HEK293 (cell line): Measurements from ENCODE around the gene NKD2.

Experiments
- CTCF ChIA-PET: fragments of 350-600 bp; formaldehyde crosslinking; extraction: SDS; loops from one replicate; lab custom pipeline; 2021; ENCODE audit warnings: antibody characterized with exemption; lab: Yijun Ruan, JAX
- POLR2A ChIA-PET: fragments of 300-600 bp; formaldehyde crosslinking; extraction: SDS; loops from one replicate; lab custom pipeline; 2020; ENCODE audit warnings: antibody characterized with exemption, inconsistent platforms; lab: Yijun Ruan, JAX
- H3K27ac ChIP-seq: fragments of 200-500 bp; sonication (Bioruptor generic); 2 replicates; pipeline ENCODE4 v1.5.1; 2014; ENCODE audit warnings: low read depth, low read length, control low read depth, inconsistent platforms; ENCODE audit errors: extremely low read depth
- H3K36me3 ChIP-seq, 2 experiments: fragments of 200-500 bp in 1 of 2; sonication (Bioruptor generic) in 1 of 2; 1 replicate in 1 of 2; 2 replicates in 1 of 2; pipeline ENCODE4 v1.5.1; 2014 to 2017; ENCODE audit warnings: inconsistent platforms in 2 of 2, low read length in 2 of 2; ENCODE audit not compliant: control insufficient read depth in 2 of 2, insufficient read depth in 1 of 2
- H3K4me1 ChIP-seq: fragments of 200-500 bp; sonication (Bioruptor generic); 2 replicates; pipeline ENCODE4 v1.5.1; 2014; ENCODE audit warnings: mild to moderate bottlenecking, low read length, inconsistent platforms; ENCODE audit not compliant: control insufficient read depth, insufficient read depth
- H3K4me3 ChIP-seq: 2 replicates; pipeline ENCODE4 v1.5.1; 2011; ENCODE audit warnings: low read depth, mild to moderate bottlenecking, control low read depth, low read length, moderate library complexity
- H3K9me3 ChIP-seq: fragments of 200-500 bp; sonication (Bioruptor generic); 2 replicates; pipeline ENCODE4 v1.5.1; 2014; ENCODE audit warnings: low read depth, low read length, inconsistent platforms; ENCODE audit not compliant: control insufficient read depth, insufficient read depth
- GLI2 ChIP-seq: fragments of 450-650 bp; formaldehyde crosslinking; IDR thresholded peaks from 2 replicates; pipeline ENCODE4; 2017; ENCODE audit warnings: missing biosample characterization, missing genetic modification characterization, low read depth, borderline replicate concordance
- GLI4 ChIP-seq: fragments of 450-650 bp; formaldehyde crosslinking; IDR thresholded peaks from 2 replicates; pipeline ENCODE4 v1.5.1; 2016; ENCODE audit warnings: missing biosample characterization, missing genetic modification characterization
- ZBTB17 ChIP-seq: fragments of 450-650 bp; formaldehyde crosslinking; IDR thresholded peaks from 2 replicates; pipeline ENCODE4 v1.5.1; 2016; ENCODE audit warnings: missing biosample characterization, missing genetic modification characterization
- ZFHX2 ChIP-seq: fragments of 450-650 bp; formaldehyde crosslinking; conservative IDR thresholded peaks from 2 replicates; pipeline ENCODE4 v1.5.1; 2016; ENCODE audit warnings: missing biosample characterization, missing genetic modification characterization
- ZFP69B ChIP-seq: fragments of 450-650 bp; formaldehyde crosslinking; IDR thresholded peaks from 2 replicates; pipeline ENCODE4 v1.5.1; 2016; ENCODE audit warnings: missing biosample characterization, missing genetic modification characterization
- ZNF148 ChIP-seq: fragments of 450-650 bp; formaldehyde crosslinking; IDR thresholded peaks from 2 replicates; pipeline ENCODE4 v1.5.0; 2017; ENCODE audit warnings: missing biosample characterization, missing genetic modification characterization, borderline replicate concordance
- ZNF155 ChIP-seq: fragments of 450-650 bp; formaldehyde crosslinking; IDR thresholded peaks from 2 replicates; pipeline ENCODE4 v1.5.1; 2016; ENCODE audit warnings: missing biosample characterization, missing genetic modification characterization
- ZNF202 ChIP-seq: fragments of 450-650 bp; formaldehyde crosslinking; IDR thresholded peaks from 2 replicates; pipeline ENCODE4 v1.5.1; 2016; ENCODE audit warnings: missing biosample characterization, missing genetic modification characterization, borderline replicate concordance
- ZNF530 ChIP-seq: fragments of 450-650 bp; formaldehyde crosslinking; IDR thresholded peaks from 2 replicates; pipeline ENCODE4 v1.5.1; 2016; ENCODE audit warnings: low read depth, missing biosample characterization, missing genetic modification characterization
- ZNF544 ChIP-seq: fragments of 450-650 bp; formaldehyde crosslinking; IDR thresholded peaks from 2 replicates; pipeline ENCODE4 v1.5.0; 2017; ENCODE audit warnings: missing biosample characterization, missing genetic modification characterization
- ZNF548 ChIP-seq: fragments of 450-650 bp; formaldehyde crosslinking; IDR thresholded peaks from 2 replicates; pipeline ENCODE4 v1.5.1; 2016; ENCODE audit warnings: missing biosample characterization, missing genetic modification characterization
- ZNF596 ChIP-seq: fragments of 450-650 bp; IDR thresholded peaks from 2 replicates; pipeline ENCODE4 v1.5.0; 2018; ENCODE audit warnings: missing biosample characterization, mild to moderate bottlenecking, missing genetic modification characterization, moderate library complexity
- ZNF621 ChIP-seq: fragments of 450-650 bp; formaldehyde crosslinking; IDR thresholded peaks from 2 replicates; pipeline ENCODE4 v1.5.1; 2017; ENCODE audit warnings: missing biosample characterization, missing genetic modification characterization
- ZNF707 ChIP-seq: fragments of 450-650 bp; formaldehyde crosslinking; IDR thresholded peaks from 2 replicates; pipeline ENCODE4 v1.5.1; 2016; ENCODE audit warnings: missing biosample characterization, missing genetic modification characterization
- ZSCAN16 ChIP-seq: fragments of 450-650 bp; formaldehyde crosslinking; IDR thresholded peaks from 2 replicates; pipeline ENCODE4 v1.5.1; 2016; ENCODE audit warnings: missing biosample characterization, missing genetic modification characterization
- ZSCAN30 ChIP-seq: fragments of 450-650 bp; IDR thresholded peaks from 2 replicates; pipeline ENCODE4 v1.5.1; 2018; ENCODE audit warnings: missing biosample characterization, mild to moderate bottlenecking, missing genetic modification characterization, moderate library complexity
- TF ChIP-seq, protein P1 (sequence below): IDR thresholded peaks from 2 replicates; pipeline ENCODE4 v1.6.1; 2011; ENCODE audit warnings: mild to moderate bottlenecking, low read depth, low read length, borderline replicate concordance
- TF ChIP-seq, protein P2 (sequence below): fragments of 450-650 bp; formaldehyde crosslinking; IDR thresholded peaks from 2 replicates; pipeline ENCODE4 v1.5.1; 2017; ENCODE audit warnings: missing biosample characterization, missing genetic modification characterization
- TF ChIP-seq, protein P3 (sequence below): fragments of 450-650 bp; formaldehyde crosslinking; IDR thresholded peaks from 2 replicates; pipeline ENCODE4 v1.5.1; 2016; ENCODE audit warnings: missing biosample characterization, missing genetic modification characterization

The NKD2 gene

GRCh38 chr5:1063661-1064382 lies 55.2 kb downstream of the NKD2 start (continued):
- TF ChIP-seq, protein P1, sequence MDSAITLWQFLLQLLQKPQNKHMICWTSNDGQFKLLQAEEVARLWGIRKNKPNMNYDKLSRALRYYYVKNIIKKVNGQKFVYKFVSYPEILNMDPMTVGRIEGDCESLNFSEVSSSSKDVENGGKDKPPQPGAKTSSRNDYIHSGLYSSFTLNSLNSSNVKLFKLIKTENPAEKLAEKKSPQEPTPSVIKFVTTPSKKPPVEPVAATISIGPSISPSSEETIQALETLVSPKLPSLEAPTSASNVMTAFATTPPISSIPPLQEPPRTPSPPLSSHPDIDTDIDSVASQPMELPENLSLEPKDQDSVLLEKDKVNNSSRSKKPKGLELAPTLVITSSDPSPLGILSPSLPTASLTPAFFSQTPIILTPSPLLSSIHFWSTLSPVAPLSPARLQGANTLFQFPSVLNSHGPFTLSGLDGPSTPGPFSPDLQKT: no peak
- TF ChIP-seq ZNF596 (tag by site-specific recombination) (no peak), ZBTB17 (tag by site-specific recombination) (no peak)
- TF ChIP-seq, protein P2, sequence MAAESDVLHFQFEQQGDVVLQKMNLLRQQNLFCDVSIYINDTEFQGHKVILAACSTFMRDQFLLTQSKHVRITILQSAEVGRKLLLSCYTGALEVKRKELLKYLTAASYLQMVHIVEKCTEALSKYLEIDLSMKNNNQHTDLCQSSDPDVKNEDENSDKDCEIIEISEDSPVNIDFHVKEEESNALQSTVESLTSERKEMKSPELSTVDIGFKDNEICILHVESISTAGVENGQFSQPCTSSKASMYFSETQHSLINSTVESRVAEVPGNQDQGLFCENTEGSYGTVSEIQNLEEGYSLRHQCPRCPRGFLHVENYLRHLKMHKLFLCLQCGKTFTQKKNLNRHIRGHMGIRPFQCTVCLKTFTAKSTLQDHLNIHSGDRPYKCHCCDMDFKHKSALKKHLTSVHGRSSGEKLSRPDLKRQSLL (tag by site-specific recombination): no peak
- TF ChIP-seq, all 188 proteins: peak for 0

GRCh38 chr5:1064383-1065142 lies 56.0 kb downstream of the NKD2 start:
- H3K9me3 ChIP-seq: no peaks in the 10 kb centered on the region
- peaks cover 0 to 49% of the 10 kb centered on the region in 2 experiments; a peak in 1 of 3 replicates for H3K36me3 ChIP-seq
- ChIA-PET CTCF (no interaction called here), POLR2A (no interaction called here)
- no peak overlapping the region for H3K4me3 ChIP-seq
- no peak for TF ChIP-seq ZNF202 (tag by site-specific recombination)
- TF ChIP-seq, protein P3, sequence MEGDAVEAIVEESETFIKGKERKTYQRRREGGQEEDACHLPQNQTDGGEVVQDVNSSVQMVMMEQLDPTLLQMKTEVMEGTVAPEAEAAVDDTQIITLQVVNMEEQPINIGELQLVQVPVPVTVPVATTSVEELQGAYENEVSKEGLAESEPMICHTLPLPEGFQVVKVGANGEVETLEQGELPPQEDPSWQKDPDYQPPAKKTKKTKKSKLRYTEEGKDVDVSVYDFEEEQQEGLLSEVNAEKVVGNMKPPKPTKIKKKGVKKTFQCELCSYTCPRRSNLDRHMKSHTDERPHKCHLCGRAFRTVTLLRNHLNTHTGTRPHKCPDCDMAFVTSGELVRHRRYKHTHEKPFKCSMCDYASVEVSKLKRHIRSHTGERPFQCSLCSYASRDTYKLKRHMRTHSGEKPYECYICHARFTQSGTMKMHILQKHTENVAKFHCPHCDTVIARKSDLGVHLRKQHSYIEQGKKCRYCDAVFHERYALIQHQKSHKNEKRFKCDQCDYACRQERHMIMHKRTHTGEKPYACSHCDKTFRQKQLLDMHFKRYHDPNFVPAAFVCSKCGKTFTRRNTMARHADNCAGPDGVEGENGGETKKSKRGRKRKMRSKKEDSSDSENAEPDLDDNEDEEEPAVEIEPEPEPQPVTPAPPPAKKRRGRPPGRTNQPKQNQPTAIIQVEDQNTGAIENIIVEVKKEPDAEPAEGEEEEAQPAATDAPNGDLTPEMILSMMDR (tag by site-specific recombination): no peak
- no peak for TF ChIP-seq ZNF530
- no peak for TF ChIP-seq ZNF621 (tag by site-specific recombination)
- TF ChIP-seq ZFP69B (tag by site-specific recombination): no peak
- TF ChIP-seq ZNF155 (tag by site-specific recombination): no peak
- no peak for TF ChIP-seq ZNF548 (tag by site-specific recombination)
- no peak for TF ChIP-seq ZNF544
- no peak for TF ChIP-seq ZNF707 (tag by site-specific recombination)
- TF ChIP-seq ZNF148 (tag by site-specific recombination): no peak
- TF ChIP-seq ZSCAN16 (tag by site-specific recombination): no peak
- TF ChIP-seq GLI2 (tag by site-specific recombination): no peak
- no peak for TF ChIP-seq ZFHX2 (tag by site-specific recombination)
- no peak for TF ChIP-seq ZSCAN30 (tag by site-specific recombination)
- TF ChIP-seq GLI4: no peak
- TF ChIP-seq, all 188 proteins: peak for 0
- Histone ChIP-seq H3K27ac (no peak overlapping the region), H3K4me1 (no peaks in the 10 kb centered on the region)
